Prostate gland (tissue), 2 donors: ENCODE measurements around the gene GPR6.

Source experiments
- CTCF ChIP-seq, 4 experiments: fragments of 200-600 bp in 2 of 4; fragments of 450-650 bp in 2 of 4; sonication (generic) in 2 of 4; IDR thresholded peaks; 1 replicate in 3 of 4; 2 replicates in 1 of 4; pipeline ENCODE4 v1.5.1; 2016 to 2019; ENCODE audit warnings: antibody characterized with exemption in 4 of 4, mild to moderate bottlenecking in 2 of 4, moderate library complexity in 2 of 4
- POLR2A ChIP-seq: fragments of 450-650 bp; IDR thresholded peaks from one replicate; pipeline ENCODE4 v1.6.1; 2016; ENCODE audit warnings: antibody characterized with exemption, mild to moderate bottlenecking

GRCh38 chr6:109964949-109965348 lies 13.2 kb upstream of the GPR6 start:
- TF ChIP-seq CTCF (IDR thresholded peaks at IDR 0.05) (no peak), POLR2A (no peak)
